KMS-11 (cell line): Measurements from ENCODE around the gene CENPP.

Experiments used
- H2AFZ ChIP-seq: fragments of 200-600 bp; sonication (generic); 2 replicates; pipeline ENCODE4 v1.6.1; 2016; ENCODE audit warnings: antibody characterized with exemption, mixed run types, low read depth
- H3K27ac ChIP-seq: fragments of 200-600 bp; sonication (generic); 2 replicates; pipeline ENCODE4 v1.6.1; 2016; ENCODE audit warnings: mild to moderate bottlenecking, mixed run types
- H3K27me3 ChIP-seq: fragments of 200-600 bp; sonication (generic); 2 replicates; pipeline ENCODE4 v1.6.1; 2017; ENCODE audit warnings: mild to moderate bottlenecking, low read depth, mixed run types, moderate library complexity; ENCODE audit not compliant: insufficient read depth
- H3K36me3 ChIP-seq: fragments of 200-600 bp; sonication (generic); 2 replicates; pipeline ENCODE4 v1.6.1; 2017; ENCODE audit warnings: mild to moderate bottlenecking, mixed run types; ENCODE audit not compliant: insufficient read depth
- H3K4me1 ChIP-seq: fragments of 200-600 bp; sonication (generic); 2 replicates; pipeline ENCODE4 v1.6.1; 2016; ENCODE audit warnings: mild to moderate bottlenecking, low read depth, mixed run types; ENCODE audit not compliant: poor library complexity, severe bottlenecking
- H3K4me2 ChIP-seq: fragments of 200-600 bp; sonication (generic); 2 replicates; pipeline ENCODE4 v1.7.0; 2016; ENCODE audit warnings: mild to moderate bottlenecking, mixed run types
- H3K4me3 ChIP-seq: fragments of 200-600 bp; sonication (generic); IDR thresholded peaks from 2 replicates; pipeline ENCODE4 v1.6.1; 2017; ENCODE audit warnings: low read depth, low read length, mixed read lengths; ENCODE audit not compliant: insufficient read depth
- H3K79me2 ChIP-seq: fragments of 200-600 bp; sonication (generic); 2 replicates; pipeline ENCODE4 v1.6.1; 2016; ENCODE audit warnings: low read depth, mixed run types; ENCODE audit not compliant: insufficient read depth
- H3K9ac ChIP-seq: fragments of 200-600 bp; sonication (generic); 2 replicates; pipeline ENCODE4 v1.6.1; 2016; ENCODE audit warnings: mild to moderate bottlenecking, mixed run types
- H4K20me1 ChIP-seq: fragments of 200-600 bp; sonication (generic); 2 replicates; pipeline ENCODE4 v1.6.1; 2016; ENCODE audit warnings: mild to moderate bottlenecking, mixed run types; ENCODE audit not compliant: insufficient read depth
- CTCF ChIP-seq: fragments of 200-600 bp; sonication (generic); conservative IDR thresholded peaks from 2 replicates; pipeline ENCODE4 v1.6.1; 2017; ENCODE audit warnings: low read depth, mild to moderate bottlenecking, antibody characterized with exemption, low read length, moderate library complexity, mixed read lengths

CENPP gene

GRCh38 chr9:92507005-92507404 lies 181.3 kb downstream of the CENPP start:
- Histone ChIP-seq H3K79me2 (no peaks in the 10 kb centered on the region), H3K4me3 (no peak overlapping the region), H3K9ac (no peak overlapping the region), H4K20me1 (no peaks in the 10 kb centered on the region), H3K36me3 (no peaks in the 10 kb centered on the region), H3K27ac (no peak overlapping the region), H3K4me1 (no peaks in the 10 kb centered on the region), H3K27me3 (no peaks in the 10 kb centered on the region), H3K4me2 (no peak overlapping the region), H2AFZ (no peak overlapping the region)
- TF ChIP-seq CTCF, result no peak

- H3K9ac ChIP-seq, result no peak overlapping the region
- no peak overlapping the region for H2AFZ ChIP-seq
- H4K20me1 ChIP-seq, result no peaks in the 10 kb centered on the region
- H3K4me2 ChIP-seq, result no peak overlapping the region
- no peak overlapping the region for H3K4me3 ChIP-seq
- peaks cover 3% of the 10 kb centered on the region for H3K4me1 ChIP-seq
- TF ChIP-seq CTCF, result no peak
- H3K27me3 ChIP-seq, result no peaks in the 10 kb centered on the region
- H3K27ac ChIP-seq, result no peak overlapping the region
- no peaks in the 10 kb centered on the region for H3K36me3 ChIP-seq
- H3K79me2 ChIP-seq, result no peaks in the 10 kb centered on the region
Observed at GRCh38 chr9:92507496-92507895, 181.7 kb downstream of the CENPP start.

GRCh38 chr9:92508018-92508820 lies 182.5 kb downstream of the CENPP start:
- Histone ChIP-seq H3K9ac (no peak overlapping the region), H4K20me1 (no peaks in the 10 kb centered on the region), H3K79me2 (no peaks in the 10 kb centered on the region), H3K36me3 (no peaks in the 10 kb centered on the region), H2AFZ (no peak overlapping the region), H3K4me3 (no peak overlapping the region), H3K27ac (no peak overlapping the region), H3K4me1 (peaks cover 6% of the 10 kb centered on the region), H3K27me3 (no peaks in the 10 kb centered on the region), H3K4me2 (no peak overlapping the region)
- TF ChIP-seq CTCF, result no peak

- Histone ChIP-seq H3K9ac (no peak overlapping the region), H3K79me2 (no peaks in the 10 kb centered on the region), H3K4me2 (no peak overlapping the region), H3K4me3 (no peak overlapping the region), H3K27me3 (no peaks in the 10 kb centered on the region), H2AFZ (no peak overlapping the region), H4K20me1 (no peaks in the 10 kb centered on the region), H3K36me3 (no peaks in the 10 kb centered on the region), H3K4me1 (peaks cover 6% of the 10 kb centered on the region), H3K27ac (no peak overlapping the region)
- no peak for TF ChIP-seq CTCF
Observed at GRCh38 chr9:92509050-92509449, 183.3 kb downstream of the CENPP start.
